GM21367 (cell line): ENCODE results near the gene RCOR1.
A peak's percentile ranks its signal among the peaks of the same experiment; 100 is the strongest.

Source experiments
- ATAC-seq: cut with Tn5 transposase; IDR thresholded peaks from one replicate; pipeline ENCODE4 v1.9.1; 2021; ENCODE audit not compliant: unreplicated experiment

The RCOR1 gene

DNA sequence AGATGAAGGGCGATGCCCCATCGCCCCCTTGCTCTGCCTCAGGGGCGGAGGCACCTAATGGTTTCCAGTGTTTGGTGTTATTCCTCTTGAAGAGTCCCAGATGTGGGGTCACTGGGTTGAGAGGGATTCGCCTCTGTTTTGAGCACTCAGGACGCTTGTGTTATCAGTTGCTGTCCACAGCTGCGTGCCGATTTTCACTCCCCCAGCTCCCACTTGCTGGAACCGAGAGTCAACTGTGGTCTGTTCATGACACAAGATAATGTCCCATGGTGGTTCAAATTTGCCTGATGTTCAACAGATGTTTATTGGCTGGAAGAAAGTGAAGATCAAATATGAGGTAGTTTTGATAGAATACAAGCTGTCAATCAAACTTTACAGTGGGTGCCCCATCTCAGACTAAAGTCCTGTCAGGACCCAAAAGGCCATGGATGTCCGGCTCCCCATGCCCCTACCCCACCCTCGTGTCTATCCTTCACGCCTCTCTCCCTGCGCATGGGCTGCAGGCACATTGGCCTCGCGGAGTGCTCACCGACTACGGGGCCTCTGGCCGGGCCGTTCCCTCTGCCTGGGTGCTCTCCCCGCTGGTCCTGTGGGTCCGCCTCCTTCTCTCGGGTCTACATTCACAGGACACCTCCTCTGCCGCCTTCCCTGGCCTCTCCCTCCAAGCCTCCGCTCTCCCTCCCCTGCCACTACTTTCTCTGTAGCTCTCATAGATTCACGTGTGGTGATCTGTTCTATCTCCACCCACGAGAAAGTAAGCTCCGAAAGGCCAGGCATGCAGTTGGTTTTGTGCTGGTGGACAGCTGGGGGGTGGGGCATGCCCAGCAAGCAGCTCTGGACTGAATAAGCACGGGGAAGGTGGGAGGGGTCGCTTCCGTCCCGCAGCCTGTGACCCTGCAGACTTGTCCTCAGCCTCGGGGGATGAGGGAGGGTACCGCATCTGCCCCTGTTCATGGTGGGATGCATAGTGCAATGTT, 178.0 kb downstream of the RCOR1 start:
- no peak for ATAC-seq

DNA sequence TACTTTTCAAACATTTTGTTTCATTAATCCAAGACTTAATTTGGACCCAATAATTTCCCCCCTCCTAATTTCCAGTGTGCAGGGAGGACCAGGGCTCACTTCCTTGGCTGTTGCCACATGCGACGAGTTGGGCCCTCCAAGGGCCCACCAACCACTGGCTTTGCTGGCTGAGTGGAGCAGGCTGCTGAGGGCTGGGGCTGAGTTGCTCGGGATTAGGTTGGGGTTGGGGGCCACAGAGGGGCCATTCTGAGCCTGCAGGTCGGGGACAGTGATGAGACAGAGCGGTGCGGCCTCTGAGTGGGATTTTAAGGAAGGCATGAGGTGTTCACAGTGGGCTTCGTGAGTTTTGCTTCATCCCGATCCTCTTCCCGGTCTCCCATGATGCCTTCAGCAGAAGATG, 178.7 kb downstream of the RCOR1 start:
- ATAC-seq: no peak

DNA sequence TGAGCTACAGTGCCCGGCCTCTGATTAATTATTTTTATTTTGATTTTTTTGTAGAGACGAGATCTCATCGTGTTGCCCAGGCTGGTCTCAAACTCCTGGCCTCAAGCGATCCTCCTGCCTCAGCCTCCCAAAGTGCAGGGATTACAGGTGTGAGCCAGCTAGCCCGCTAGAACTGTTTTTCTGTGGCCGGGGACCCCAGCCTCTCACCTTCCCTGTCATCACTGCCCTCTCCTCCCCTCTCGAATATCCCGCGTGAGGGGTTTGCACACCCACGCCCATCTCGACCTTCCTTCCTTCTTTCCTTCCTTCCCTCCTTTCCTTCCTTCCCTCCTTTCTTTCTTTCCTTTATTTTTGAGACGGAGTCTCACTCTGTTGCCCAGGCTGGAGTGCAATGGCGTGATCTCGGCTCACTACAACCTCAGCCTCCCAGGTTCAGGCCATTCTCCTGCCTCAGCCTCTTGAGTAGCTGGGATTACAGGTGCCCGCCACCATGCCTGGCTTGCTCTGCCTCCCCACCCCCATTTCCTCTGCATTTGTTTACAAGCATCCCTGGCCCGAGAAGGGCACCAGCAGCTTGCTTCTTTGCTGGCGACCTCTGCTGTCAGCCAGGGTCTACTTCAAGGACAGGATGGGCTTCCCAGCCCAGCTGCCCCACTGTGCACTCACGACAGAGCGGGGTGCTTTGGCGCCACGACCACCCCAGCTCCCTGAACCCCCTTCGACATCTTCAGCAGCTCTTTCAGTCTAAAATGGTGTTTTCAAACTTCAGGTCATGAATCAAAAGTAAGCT, 180.5 kb downstream of the RCOR1 start:
- no peak for ATAC-seq

DNA sequence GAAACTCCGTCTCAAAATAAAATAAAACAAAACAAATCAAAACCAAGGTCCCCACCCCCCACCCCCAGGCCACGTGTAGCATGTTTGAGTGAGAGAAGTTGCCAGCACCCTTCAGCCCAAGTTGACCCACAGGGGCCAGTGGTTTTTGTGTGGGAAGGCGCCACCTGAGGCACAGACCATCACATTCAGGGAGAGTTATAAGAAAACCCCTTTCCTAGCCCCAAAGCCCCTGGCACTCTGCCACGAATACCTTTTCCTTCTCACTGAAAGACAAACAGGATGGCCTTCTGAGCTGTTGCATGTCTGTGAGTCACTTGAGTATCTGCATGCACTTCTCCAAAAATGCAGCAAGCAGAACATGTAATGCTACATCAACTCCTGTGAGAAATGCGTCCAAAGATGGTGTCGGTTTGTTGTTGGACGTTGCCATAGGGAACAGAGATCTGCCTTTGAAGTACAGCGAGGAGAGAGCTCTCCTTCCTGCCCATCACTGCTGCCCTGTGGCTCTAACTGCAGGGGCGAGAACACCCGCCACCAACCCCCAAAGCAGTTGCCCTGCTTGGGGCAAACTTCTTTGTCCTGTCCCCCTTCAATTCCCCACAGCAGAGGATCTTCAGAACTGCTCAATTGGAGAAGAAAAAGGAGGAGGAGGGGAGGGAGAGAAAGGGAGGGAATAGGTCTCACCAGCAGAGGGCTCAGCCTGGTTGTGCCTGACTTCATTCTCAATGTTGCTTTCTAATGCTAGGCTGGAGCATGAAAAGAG, 182.1 kb downstream of the RCOR1 start:
- peak; percentile 33 for ATAC-seq

DNA sequence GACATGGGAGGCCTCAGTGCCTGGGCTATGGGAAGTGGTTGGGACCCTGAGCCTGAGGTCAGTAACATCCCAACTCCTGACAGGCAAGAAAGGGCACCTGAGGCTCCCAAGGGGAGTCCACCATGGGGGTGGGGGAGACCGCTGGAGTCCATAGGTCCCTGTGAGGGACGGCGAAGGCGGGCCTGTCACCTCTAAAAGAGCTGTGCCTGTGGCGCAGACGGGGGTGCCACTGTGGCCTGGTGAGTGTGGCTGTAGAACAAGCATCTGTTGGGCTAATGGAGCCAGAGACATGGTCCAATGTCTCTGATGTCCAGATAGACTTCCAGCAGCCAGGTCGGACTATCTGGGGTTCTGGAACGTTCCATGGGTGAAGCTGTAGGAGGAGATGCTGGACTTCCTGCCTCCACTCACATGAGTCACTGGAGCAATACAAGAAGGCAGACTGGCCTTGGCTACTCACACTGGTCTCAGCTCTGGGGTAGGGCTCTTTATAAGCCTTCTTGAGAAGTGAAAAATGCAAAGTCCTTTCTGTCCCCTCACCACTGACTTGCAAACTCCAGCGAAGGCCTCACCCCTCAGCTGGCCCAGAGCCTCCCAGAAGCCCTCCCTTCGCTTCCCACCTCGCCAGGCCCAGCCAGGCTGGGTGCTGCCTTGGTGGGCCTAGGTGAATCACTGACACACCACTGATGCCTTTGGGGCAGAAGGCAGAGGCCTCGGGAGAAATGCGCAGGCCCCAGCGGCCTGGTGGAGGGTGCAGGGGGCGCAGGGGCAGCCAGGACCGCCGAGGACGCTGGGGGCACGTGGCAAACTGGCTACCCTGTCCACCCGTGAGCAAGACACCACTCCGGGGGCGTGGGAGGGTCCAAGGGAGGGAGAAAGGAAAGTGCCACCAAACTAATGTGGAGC, 183.7 kb downstream of the RCOR1 start:
- no peak for ATAC-seq

- ATAC-seq: peak; percentile 37
These were observed 184.6 kb downstream of the RCOR1 start, which contains the start of gene TRAF3 for GRCh38 chr14:102776761-102777710. TRAF3 (plus strand) TSS chr14:102777449; CDS start chr14:102870202, 92,753 bp downstream.

DNA sequence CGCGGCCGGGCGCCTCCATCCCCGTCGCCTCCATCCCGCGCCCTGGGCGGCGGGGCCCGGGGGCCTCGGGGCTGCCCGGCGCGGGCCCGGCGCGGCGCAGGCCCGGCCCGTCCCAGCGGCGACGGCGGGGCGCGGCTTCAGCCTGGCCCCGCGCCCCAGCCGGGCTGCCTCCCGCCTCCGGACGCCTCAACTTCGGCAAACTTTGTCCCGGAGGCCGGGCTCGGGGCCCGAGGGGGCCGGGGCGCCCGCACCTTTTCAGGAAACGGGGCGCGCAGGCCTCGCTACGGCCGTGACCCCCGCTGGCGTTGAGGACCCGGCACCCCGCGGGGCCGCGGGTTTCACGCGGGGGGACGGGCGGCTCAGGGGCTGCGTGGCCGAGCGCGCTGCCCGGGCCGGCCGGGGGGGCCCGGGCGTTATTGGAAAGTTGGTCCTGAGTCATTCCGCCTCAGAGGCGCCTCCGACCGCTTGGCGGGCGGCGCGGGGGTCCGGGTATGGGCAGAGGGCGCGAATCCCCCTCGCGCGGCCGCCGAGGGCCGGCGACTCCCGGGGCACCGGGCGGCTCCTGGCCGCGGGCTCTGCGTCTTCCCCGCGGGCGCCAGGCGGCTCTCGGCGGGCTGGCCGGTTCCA, 185.4 kb downstream of the RCOR1 start:
- no peak for ATAC-seq

GRCh38 chr14:102778338-102779083, 186.1 kb downstream of the RCOR1 start:
- ATAC-seq: no peak

DNA sequence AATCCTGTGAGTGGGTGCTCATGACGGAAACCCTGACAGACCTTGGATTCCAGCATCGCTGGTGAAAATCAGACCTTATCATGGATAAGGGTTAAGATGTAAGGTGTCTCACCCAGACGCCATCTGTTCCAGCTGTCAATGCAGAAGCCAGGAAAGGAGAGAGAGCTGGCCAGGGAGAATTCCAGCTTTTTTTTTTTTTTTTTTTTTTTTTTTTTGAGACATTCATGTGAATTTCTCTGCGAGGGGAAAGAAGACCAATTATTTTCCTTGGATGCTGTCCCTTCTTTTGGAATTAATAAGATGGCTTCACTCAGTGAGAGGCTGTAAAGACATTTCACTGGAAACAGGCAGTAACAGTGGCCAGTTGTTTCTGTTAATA, 186.6 kb downstream of the RCOR1 start:
- ATAC-seq: no peak

- ATAC-seq: no peak
These were observed 187.3 kb downstream of the RCOR1 start for GRCh38 chr14:102779574-102780315.
